Esophagus squamous epithelium (tissue), 5 donors: Measurements from ENCODE around the gene ZNF765. TPM values are rescaled to one million over a fixed set of nuclear protein-coding genes. Genes with fewer than 3 reads are reported as not detected.
"Not testable (repeated sequence)": the region's sequence is repeated elsewhere in the genome, so short reads cannot be mapped to it uniquely, and the experiment has no call there.

Experiments
- DNase-seq: peaks from one replicate; lab custom pipeline; 2025; lab: John Stamatoyannopoulos, UW
- H3K27ac ChIP-seq, 4 donors: fragments of 200-600 bp; sonication (generic); one replicate each; pipeline ENCODE4 v1.5.1; 2016 to 2019; ENCODE audit warnings: mild to moderate bottlenecking in 1 of 4
- H3K27me3 ChIP-seq, 4 donors: fragments of 200-600 bp; sonication (generic); 1 replicate in 3 of 4; 2 replicates in 1 of 4; pipeline versions ENCODE4 v1.5.1 to v1.6.0; 2017 to 2021; ENCODE audit warnings: antibody characterized with exemption in 1 of 4
- H3K36me3 ChIP-seq, 3 donors: fragments of 200-600 bp; sonication (generic); one replicate each; pipeline ENCODE4 v1.5.1; 2016 to 2019
- H3K4me1 ChIP-seq, 3 donors: fragments of 200-600 bp; sonication (generic); one replicate each; pipeline ENCODE4 v1.5.1; 2017 to 2019
- H3K4me3 ChIP-seq, 4 donors: fragments of 200-600 bp; sonication (generic); 1 replicate in 3 of 4; 2 replicates in 1 of 4; pipeline ENCODE4 v1.5.1; 2016 to 2019; ENCODE audit warnings: mild to moderate bottlenecking in 2 of 4, moderate library complexity in 1 of 4
- H3K9me3 ChIP-seq, 3 donors: fragments of 200-600 bp; sonication (generic); one replicate each; pipeline ENCODE4 v1.5.1; 2016 to 2019
- CTCF ChIP-seq, 6 experiments: fragments of 450-650 bp in 4 of 6; fragments of 200-600 bp in 2 of 6; sonication (generic) in 2 of 6; IDR thresholded peaks; one replicate each; pipeline ENCODE4 v1.5.1; 2016 to 2019; ENCODE audit warnings: antibody characterized with exemption in 6 of 6, mild to moderate bottlenecking in 4 of 6, moderate library complexity in 4 of 6
- POLR2A ChIP-seq, 4 donors: fragments of 450-650 bp; IDR thresholded peaks; one replicate each; pipeline ENCODE4 v1.6.1; 2017; ENCODE audit warnings: antibody characterized with exemption in 4 of 4, mild to moderate bottlenecking in 4 of 4, moderate library complexity in 3 of 4
- WGBS, 2 donors: methylation state at CpG; one replicate each; pipeline ENCODE4 v1.1.5; 2018; 5-methylcytosine and 5-hydroxymethylcytosine counted together
- intact Hi-C: fragments of 100-400 bp; cut with DNase I; formaldehyde crosslinking; loops from one replicate; pipeline ENCODE4 v1.15.0; 2022
- total RNA-seq, 4 donors: library from RNA; depleted of rRNA; stranded (reverse); fragments of >200 nt; gene quantifications; one replicate each; pipeline ENCODE4 v1.1.0, GENCODE V29; 2016
- donor health status: DM: yes; HTN: yes; CAD: no.

The ZNF765 gene
- total RNA-seq, 4 donors from 2014 or later: 3.3 to 9.0 (median 6.0) TPM

GRCh38 chr19:53396525-53396868 lies 1.5 kb downstream of the ZNF765 start:
- DNase-seq: no peak
- Histone ChIP-seq H3K9me3 (peaks cover 0 to 30% (median 0%) of the 10 kb centered on the region in 3 donors), H3K4me1 (peaks cover 3 to 30% (median 5%) of the 10 kb centered on the region in 3 donors), H3K27me3 (no peaks in the 10 kb centered on the region), H3K27ac (no peak overlapping the region), H3K4me3 (peak overlapping the region in 2 of 4 donors; percentile 66 to 74), H3K36me3 (peaks cover 0 to 39% (median 14%) of the 10 kb centered on the region in 3 donors)
- TF ChIP-seq CTCF (IDR thresholded peaks at IDR 0.05): no peak
- TF ChIP-seq POLR2A (IDR thresholded peaks at IDR 0.05): no peak
- intact Hi-C loops: no loop called here
- 17 to 30% methylated on average over 1 of the region's 1 CpG for WGBS, 2 donors

- peaks cover 0 to 37% (median 7%) of the 10 kb centered on the region in 3 donors for H3K9me3 ChIP-seq
- WGBS, 2 donors: 90 to 93% methylated on average over 1 of the region's 1 CpG
- H3K27me3 ChIP-seq, DNase-seq, H3K27ac ChIP-seq, H3K4me3 ChIP-seq, intact Hi-C loops: not testable (repeated sequence)
- H3K36me3 ChIP-seq: peaks cover 0 to 53% (median 14%) of the 10 kb centered on the region in 3 donors
- peaks cover 3 to 30% (median 5%) of the 10 kb centered on the region in 3 donors for H3K4me1 ChIP-seq
Measured at GRCh38 chr19:53397918-53398317, 3.0 kb downstream of the ZNF765 start.

- no peak for DNase-seq
- Histone ChIP-seq H3K27ac (no peak overlapping the region), H3K4me3 (no peak overlapping the region), H3K27me3 (no peaks in the 10 kb centered on the region), H3K4me1 (no peaks in the 10 kb centered on the region), H3K9me3 (peaks cover 0 to 84% (median 54%) of the 10 kb centered on the region in 3 donors), H3K36me3 (peaks cover 11 to 45% (median 13%) of the 10 kb centered on the region in 3 donors)
- intact Hi-C loops: no loop called here
- TF ChIP-seq POLR2A (IDR thresholded peaks at IDR 0.05): no peak
- TF ChIP-seq CTCF (IDR thresholded peaks at IDR 0.05): no peak
- 80 to 84% methylated on average over 7 of the region's 7 CpGs for WGBS, 2 donors
Measured at GRCh38 chr19:53409505-53410204, 14.7 kb downstream of the ZNF765 start.

- H3K9me3 ChIP-seq: peaks cover 0 to 30% (median 13%) of the 10 kb centered on the region in 3 donors
- H3K27me3 ChIP-seq, intact Hi-C loops, H3K27ac ChIP-seq, H3K4me3 ChIP-seq, H3K36me3 ChIP-seq, DNase-seq, H3K4me1 ChIP-seq: not testable (repeated sequence)
- WGBS, 2 donors: 58 to 59% methylated on average over 9 to 10 of the region's 11 CpGs
Measured at GRCh38 chr19:53420520-53421315, 25.8 kb downstream of the ZNF765 start.

GRCh38 chr19:53422551-53422950 lies 27.6 kb downstream of the ZNF765 start:
- Histone ChIP-seq H3K9me3 (peaks cover 0 to 17% (median 7%) of the 10 kb centered on the region in 3 donors), H3K27me3 (no peaks in the 10 kb centered on the region), H3K36me3 (no peaks in the 10 kb centered on the region), H3K4me3 (no peak overlapping the region), H3K27ac (no peak overlapping the region), H3K4me1 (peaks cover 0 to 9% (median 0%) of the 10 kb centered on the region in 3 donors)
- TF ChIP-seq POLR2A (IDR thresholded peaks at IDR 0.05) (no peak), CTCF (IDR thresholded peaks at IDR 0.05) (no peak)
- WGBS, 2 donors: 81 to 83% methylated on average over 5 of the region's 5 CpGs
- intact Hi-C loops: no loop called here
- DNase-seq: no peak

GRCh38 chr19:53423074-53423473 lies 28.1 kb downstream of the ZNF765 start:
- intact Hi-C loops, H3K27me3 ChIP-seq, H3K4me1 ChIP-seq, H3K4me3 ChIP-seq, H3K27ac ChIP-seq, H3K36me3 ChIP-seq, DNase-seq: not testable (repeated sequence)
- 17% methylated on average over 1 of the region's 13 CpGs; no CpG with 5 or more reads in 1 of the 2 donors for WGBS, 2 donors
- peaks cover 0 to 11% (median 4%) of the 10 kb centered on the region in 3 donors for H3K9me3 ChIP-seq

GRCh38 chr19:53423680-53424079 lies 28.7 kb downstream of the ZNF765 start:
- H3K27me3 ChIP-seq, H3K9me3 ChIP-seq, H3K36me3 ChIP-seq, intact Hi-C loops, H3K4me3 ChIP-seq, DNase-seq, H3K27ac ChIP-seq, H3K4me1 ChIP-seq: not testable (repeated sequence)
- WGBS, 2 donors: 55 to 71% methylated on average over 6 of the region's 8 CpGs
